NB4 (cell line): ENCODE data around the gene MKLN1.

Source experiments
- DNase-seq: peaks from one replicate; pipeline ENCODE4 v3.0.0; 2010; ENCODE audit warnings: low read depth
- H3K4me3 ChIP-seq: one replicate; pipeline ENCODE4 v1.5.1; 2011; ENCODE audit warnings: mild to moderate bottlenecking, low read depth, low read length, moderate library complexity
- MYC ChIP-seq: IDR thresholded peaks from 2 replicates; pipeline ENCODE4 v1.6.1; 2011; ENCODE audit warnings: low read depth, low read length
- POLR2A ChIP-seq: IDR thresholded peaks from 2 replicates; pipeline ENCODE4 v1.6.1; 2011; ENCODE audit warnings: mild to moderate bottlenecking; ENCODE audit not compliant: insufficient read length; ENCODE audit errors: extremely low read depth
- TF ChIP-seq, protein P1 (sequence below): IDR thresholded peaks from one replicate; pipeline ENCODE4 v1.5.1; 2012; ENCODE audit warnings: low read depth, low read length
- TF ChIP-seq, protein P2 (sequence below): IDR thresholded peaks from 2 replicates; pipeline ENCODE4 v1.6.1; 2011; ENCODE audit warnings: low read depth, low read length

Gene MKLN1

DNA sequence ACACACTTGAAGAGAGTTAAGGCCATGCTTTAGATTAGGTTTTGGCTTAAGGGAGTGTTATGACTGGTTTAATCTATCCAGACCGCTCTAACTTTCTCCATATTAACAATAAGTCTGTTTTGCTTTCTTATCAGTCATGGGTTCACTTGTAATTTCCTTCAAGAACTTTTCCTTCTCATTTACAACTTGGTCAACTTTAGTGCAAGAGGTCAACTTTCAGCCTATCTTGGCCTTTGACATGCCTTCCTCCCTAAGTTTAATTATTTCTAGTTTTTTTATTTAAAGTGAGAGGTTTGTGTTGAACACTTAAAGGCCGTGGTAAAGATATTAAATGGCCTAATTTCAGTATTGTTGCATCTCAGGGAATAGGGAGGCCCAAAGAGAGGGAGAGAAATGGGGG lies 75.6 kb downstream of the MKLN1 start:
- TF ChIP-seq MYC (no peak), POLR2A (no peak)
- TF ChIP-seq, protein P1, sequence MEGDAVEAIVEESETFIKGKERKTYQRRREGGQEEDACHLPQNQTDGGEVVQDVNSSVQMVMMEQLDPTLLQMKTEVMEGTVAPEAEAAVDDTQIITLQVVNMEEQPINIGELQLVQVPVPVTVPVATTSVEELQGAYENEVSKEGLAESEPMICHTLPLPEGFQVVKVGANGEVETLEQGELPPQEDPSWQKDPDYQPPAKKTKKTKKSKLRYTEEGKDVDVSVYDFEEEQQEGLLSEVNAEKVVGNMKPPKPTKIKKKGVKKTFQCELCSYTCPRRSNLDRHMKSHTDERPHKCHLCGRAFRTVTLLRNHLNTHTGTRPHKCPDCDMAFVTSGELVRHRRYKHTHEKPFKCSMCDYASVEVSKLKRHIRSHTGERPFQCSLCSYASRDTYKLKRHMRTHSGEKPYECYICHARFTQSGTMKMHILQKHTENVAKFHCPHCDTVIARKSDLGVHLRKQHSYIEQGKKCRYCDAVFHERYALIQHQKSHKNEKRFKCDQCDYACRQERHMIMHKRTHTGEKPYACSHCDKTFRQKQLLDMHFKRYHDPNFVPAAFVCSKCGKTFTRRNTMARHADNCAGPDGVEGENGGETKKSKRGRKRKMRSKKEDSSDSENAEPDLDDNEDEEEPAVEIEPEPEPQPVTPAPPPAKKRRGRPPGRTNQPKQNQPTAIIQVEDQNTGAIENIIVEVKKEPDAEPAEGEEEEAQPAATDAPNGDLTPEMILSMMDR, result no peak
- no peak for DNase-seq
- H3K4me3 ChIP-seq, result no peak overlapping the region

DNA sequence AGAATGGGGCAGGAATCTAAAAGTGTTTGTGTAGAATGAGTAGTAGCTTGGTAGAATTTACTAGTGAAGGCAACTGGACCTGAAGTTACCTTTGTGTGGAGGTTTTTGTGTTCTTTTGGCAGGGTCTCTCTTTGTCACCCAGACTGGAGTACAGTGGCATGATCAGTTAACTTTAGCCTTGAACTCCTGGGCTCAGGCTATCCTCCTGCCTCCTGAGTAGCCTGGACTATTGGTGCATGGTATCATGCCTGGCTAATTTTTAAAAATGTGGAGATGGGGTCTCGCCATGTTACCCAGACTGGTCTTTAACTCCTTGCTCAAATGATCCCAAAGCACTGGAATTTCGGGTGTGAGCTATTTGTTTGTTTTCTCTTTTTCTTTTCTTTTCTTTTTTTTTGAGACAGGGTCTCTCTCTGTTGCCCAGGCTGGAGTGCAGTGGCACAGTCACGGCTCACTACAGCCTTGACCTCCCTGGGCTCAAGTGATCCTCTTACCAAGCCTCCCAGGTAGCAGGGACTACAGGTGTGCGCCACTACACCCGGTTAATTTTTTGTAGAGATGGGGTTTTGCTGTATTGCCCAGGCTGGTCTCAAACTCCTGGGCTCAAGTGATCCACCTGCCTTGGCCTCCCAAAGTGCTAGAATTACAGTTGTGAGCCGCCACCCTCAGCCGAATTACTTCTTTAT lies 76.7 kb downstream of the MKLN1 start:
- H3K4me3 ChIP-seq, result no peak overlapping the region
- TF ChIP-seq, protein P1, result no peak
- TF ChIP-seq POLR2A (no peak), MYC (no peak)
- TF ChIP-seq, protein P2, sequence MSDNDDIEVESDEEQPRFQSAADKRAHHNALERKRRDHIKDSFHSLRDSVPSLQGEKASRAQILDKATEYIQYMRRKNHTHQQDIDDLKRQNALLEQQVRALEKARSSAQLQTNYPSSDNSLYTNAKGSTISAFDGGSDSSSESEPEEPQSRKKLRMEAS, result no peak
- no peak for DNase-seq

DNA sequence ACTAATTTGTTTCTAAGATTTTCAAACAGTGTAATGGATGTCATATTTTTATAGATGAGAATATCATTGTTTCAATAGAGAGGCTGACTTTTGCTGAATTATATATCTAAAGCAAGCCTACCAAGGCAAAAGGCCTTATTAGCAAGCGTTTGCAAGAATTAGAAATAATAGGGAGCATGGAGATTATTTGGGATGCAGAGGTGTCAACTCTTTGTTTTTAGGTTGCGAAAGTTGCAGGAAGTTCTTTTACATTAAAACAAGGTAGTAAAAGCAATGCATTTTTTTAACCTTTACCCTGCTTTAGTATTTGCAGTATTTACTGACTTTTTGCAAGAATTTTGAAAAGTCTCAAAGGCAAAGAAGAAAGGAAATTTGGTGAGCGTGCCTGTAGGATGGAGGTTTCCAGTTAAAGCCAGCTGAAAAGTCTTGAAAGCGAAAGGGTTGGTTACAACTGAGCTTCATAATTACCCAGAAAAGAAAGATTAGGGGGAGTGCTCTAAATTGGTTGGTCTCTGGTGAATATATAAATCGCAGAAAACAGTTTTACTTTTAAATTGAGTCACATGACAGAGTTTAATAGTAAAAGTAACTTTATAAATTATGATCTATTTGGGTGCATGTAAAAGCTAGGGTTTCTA lies 81.6 kb downstream of the MKLN1 start:
- DNase-seq, result no peak
- H3K4me3 ChIP-seq, result no peak overlapping the region
- TF ChIP-seq, protein P2, result no peak
- TF ChIP-seq, protein P1, result no peak

DNA sequence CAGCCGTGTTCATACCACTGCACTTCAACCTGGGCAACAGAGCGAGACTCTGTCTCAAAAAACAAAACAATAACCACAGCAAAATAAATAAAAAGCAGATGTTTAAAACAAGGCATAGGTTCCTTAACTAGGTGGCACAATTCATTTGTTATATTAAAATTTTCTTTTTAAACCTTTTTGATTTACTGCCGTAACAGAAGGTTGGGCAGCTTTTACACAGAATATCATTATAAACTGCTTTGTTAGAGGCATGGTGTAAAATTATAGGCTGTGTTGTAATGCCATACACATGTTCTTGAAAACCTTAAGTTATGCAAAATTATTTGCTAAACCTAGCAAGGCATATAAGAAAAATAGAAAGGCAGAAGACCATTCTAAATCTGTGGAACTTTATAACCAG lies 84.4 kb downstream of the MKLN1 start:
- no peak overlapping the region for H3K4me3 ChIP-seq
- DNase-seq, result no peak
- TF ChIP-seq POLR2A, result no peak

DNA sequence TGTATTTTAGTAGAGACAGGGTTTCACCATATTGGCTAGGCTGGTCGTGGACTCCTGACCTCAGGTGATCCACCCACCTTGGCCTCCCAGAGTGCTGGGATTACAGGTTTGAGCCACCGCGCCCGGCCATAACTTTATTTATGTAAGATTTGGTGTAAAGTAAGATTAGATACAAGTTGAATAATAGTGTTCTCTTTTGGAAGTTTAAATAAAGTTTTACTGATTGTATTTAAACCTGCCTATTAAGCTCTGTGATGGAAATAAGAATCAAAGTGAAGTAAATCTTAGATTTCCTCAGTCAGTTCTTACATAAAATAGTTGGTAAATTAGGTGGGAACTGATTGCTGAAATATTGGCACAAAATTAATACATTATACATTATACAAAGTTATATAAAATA lies 86.0 kb downstream of the MKLN1 start:
- H3K4me3 ChIP-seq, result no peak overlapping the region
- TF ChIP-seq, protein P1, result no peak
- TF ChIP-seq POLR2A, result no peak
- TF ChIP-seq MYC, result no peak
- TF ChIP-seq, protein P2, result no peak
- DNase-seq, result no peak

DNA sequence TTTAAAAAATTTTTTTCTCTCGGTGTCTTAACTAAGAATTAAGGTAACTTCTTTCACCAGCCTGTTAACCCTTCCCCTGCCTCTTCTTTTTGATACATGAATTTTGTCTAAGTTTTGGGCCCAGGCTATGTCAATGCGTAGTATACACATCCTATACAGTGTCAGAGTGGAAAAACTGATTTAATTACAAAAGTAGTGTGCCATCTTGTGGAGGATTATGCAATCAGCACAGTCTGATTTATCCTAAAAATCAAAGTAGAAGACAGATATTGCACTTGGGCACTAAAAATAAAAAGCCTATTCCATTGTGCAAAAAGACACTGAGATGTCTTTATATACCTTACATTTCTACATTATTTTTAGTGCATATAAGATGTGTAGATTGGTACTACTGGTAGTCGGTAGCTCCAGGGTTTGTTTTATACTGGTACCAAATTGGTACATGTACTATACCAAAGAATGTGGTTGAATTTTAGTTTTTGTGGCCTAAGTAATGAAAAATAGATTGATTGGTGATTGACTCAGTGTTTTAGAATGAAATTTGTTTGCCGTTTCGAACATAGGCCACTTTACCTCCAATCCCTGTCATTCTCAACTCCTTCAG lies 96.6 kb downstream of the MKLN1 start:
- H3K4me3 ChIP-seq, result no peak overlapping the region
- DNase-seq, result peak; percentile 55
- TF ChIP-seq POLR2A, result no peak
- TF ChIP-seq MYC, result no peak
- TF ChIP-seq, protein P2, result no peak
- TF ChIP-seq, protein P1, result peak; percentile 24
